ENCODE measurements around the gene CHAF1B. TPM values are rescaled to one million over a fixed set of nuclear protein-coding genes. Genes with fewer than 3 reads are reported as not detected.
A peak's percentile ranks its signal among the peaks of the same experiment; 100 is the strongest.

CHAF1B gene
- total RNA-seq, 1 donor from 2014 or later = 1.1 TPM

DNA sequence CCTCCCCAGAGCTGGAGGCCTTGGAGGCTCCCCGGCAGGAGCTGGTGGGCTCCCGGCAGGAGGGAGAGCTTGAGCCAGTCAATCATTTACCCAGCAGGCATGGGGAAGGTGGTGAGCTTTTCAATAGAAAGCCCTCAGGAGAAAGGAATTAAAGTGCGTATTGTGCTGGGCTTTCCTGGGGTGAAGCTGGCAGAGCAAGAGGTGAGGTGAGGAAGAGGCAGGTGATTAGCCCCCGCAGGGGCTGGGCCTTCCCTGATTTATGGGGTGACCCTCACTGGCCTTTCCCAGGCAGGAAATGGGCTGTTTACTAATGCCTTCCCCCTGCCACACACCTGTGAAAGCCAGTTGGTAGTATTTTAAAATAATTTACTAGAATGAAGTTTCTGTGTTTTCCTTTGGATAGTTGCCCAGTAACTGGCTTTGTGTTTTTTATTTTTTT lies 68.9 kb downstream of the CHAF1B start:
- no peak for TF ChIP-seq CTCF (IDR thresholded peaks at IDR 0.05; ENCODE audit: insufficient read depth, low read length, severe bottlenecking)
- no peaks in the 10 kb centered on the region for H3K36me3 ChIP-seq (ENCODE audit: control insufficient read depth, insufficient read depth, low read length)
- FAIRE-seq = no peak
- H3K4me3 ChIP-seq (ENCODE audit: low read depth, low read length) = no peak overlapping the region
- no peaks in the 10 kb centered on the region for H3K27me3 ChIP-seq (ENCODE audit: control insufficient read depth, insufficient read depth, low read length)
- DNase-seq (ENCODE audit: low read depth) = no peak

- no peak overlapping the region for H3K4me3 ChIP-seq (ENCODE audit: low read depth, low read length)
- DNase-seq (ENCODE audit: low read depth) (no peak), FAIRE-seq (no peak)
- no peak for TF ChIP-seq CTCF (IDR thresholded peaks at IDR 0.05; ENCODE audit: insufficient read depth, low read length, severe bottlenecking)
- no peaks in the 10 kb centered on the region for H3K27me3 ChIP-seq (ENCODE audit: control insufficient read depth, insufficient read depth, low read length)
- H3K36me3 ChIP-seq (ENCODE audit: control insufficient read depth, insufficient read depth, low read length) = no peaks in the 10 kb centered on the region
These were observed 69.5 kb downstream of the CHAF1B start for GRCh38 chr21:36454706-36455105.

DNA sequence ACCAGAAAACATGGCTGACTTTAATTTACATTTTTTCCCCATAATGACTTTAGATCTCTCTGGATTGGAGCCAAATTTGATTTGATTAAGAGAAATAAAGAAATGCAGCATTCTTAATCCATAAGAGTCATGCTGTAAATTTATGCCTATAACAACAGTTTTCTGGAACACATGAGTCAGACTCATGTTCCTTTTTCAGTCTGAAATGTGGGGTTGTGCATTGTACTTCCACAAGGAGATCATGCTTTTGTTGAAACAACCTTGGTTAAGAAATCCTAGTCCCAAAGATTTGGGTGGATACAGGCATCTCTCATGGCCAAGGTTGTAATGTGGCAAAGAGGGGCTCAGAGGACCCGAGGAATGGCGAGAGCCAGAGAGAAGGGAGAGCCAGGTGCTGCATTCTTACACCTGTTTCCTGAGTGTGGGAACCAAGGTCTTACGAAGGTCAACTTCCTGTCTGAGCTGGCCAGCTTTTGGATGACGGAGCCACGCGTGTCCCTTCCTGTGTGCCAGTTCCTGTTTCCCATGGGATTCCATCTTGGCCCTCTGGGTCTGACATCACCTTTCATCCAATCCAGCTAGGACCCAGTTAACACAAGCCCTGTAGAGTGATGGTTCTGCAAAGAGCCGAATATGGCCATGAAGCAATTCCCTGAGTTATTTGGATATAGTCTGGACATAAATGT lies 71.7 kb downstream of the CHAF1B start:
- Histone ChIP-seq H3K27me3 (ENCODE audit: control insufficient read depth, insufficient read depth, low read length) (no peaks in the 10 kb centered on the region), H3K4me3 (ENCODE audit: low read depth, low read length) (no peak overlapping the region), H3K36me3 (ENCODE audit: control insufficient read depth, insufficient read depth, low read length) (no peaks in the 10 kb centered on the region)
- FAIRE-seq (no peak), DNase-seq (ENCODE audit: low read depth) (peak; percentile 48)
- no peak for TF ChIP-seq CTCF (IDR thresholded peaks at IDR 0.05; ENCODE audit: insufficient read depth, low read length, severe bottlenecking)

DNA sequence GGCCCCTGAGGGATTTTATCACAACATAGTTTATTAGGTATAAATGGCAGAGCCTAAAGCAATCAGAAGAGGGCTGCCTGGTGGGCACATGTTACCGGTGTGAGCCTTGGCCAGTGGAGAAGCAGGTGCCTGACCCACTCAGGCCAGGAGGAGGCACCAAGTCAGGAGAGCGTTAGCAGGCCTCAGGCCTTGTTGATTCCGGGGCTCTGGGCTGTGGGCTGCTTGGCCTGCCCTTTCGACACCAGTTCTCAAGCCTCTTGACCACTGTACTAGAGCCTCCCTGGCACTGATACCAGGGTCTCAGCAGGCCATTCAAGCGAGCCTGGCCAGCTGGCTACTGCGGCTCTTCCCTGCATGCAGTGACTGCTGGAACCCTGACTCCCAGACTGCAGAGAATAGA lies 73.9 kb downstream of the CHAF1B start:
- H3K4me3 ChIP-seq (ENCODE audit: low read depth, low read length) = no peak overlapping the region
- no peaks in the 10 kb centered on the region for H3K36me3 ChIP-seq (ENCODE audit: control insufficient read depth, insufficient read depth, low read length)
- H3K27me3 ChIP-seq (ENCODE audit: control insufficient read depth, insufficient read depth, low read length) = no peaks in the 10 kb centered on the region
- no peak for TF ChIP-seq CTCF (IDR thresholded peaks at IDR 0.05; ENCODE audit: insufficient read depth, low read length, severe bottlenecking)
- FAIRE-seq (no peak), DNase-seq (ENCODE audit: low read depth) (no peak)

DNA sequence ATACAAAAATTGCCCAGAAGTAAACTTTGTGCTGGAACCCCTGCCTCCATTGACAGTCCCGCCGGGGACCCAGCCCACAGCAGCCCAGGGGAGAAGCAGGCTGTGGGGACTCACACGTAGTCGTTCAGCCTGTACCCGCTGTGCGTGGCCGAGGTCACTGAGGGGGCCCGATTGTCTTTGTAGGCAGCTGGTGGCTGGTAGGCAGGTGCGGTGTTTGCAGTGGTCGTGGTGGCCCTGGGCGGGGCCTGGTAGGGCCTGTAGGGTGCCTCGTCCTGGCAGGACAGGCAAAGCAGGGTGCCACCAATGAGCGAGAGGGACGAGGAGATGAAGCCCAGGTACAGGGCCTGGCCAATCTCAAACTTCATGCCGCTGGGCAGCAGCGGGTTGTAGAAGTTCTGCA lies 75.7 kb downstream of the CHAF1B start:
- no peaks in the 10 kb centered on the region for H3K36me3 ChIP-seq (ENCODE audit: control insufficient read depth, insufficient read depth, low read length)
- H3K4me3 ChIP-seq (ENCODE audit: low read depth, low read length) = no peak overlapping the region
- DNase-seq (ENCODE audit: low read depth) (no peak), FAIRE-seq (no peak)
- TF ChIP-seq CTCF (IDR thresholded peaks at IDR 0.05; ENCODE audit: insufficient read depth, low read length, severe bottlenecking) = no peak
- H3K27me3 ChIP-seq (ENCODE audit: control insufficient read depth, insufficient read depth, low read length) = no peaks in the 10 kb centered on the region
